Thyroid gland (tissue), 4 donors: ENCODE data around the gene INPP4A. TPM values are rescaled to one million over a fixed set of nuclear protein-coding genes. Genes with fewer than 3 reads are reported as not detected.

Experiments used
- DNase-seq, 2 donors: peaks; one replicate each; pipeline ENCODE4 v3.0.0-alpha.2; 2019
- H3K27ac ChIP-seq, 3 donors: fragments of 200-600 bp; sonication (generic); 1 replicate in 2 of 3; 2 replicates in 1 of 3; pipeline ENCODE4 v1.5.1; 2016 to 2019; ENCODE audit warnings: mild to moderate bottlenecking in 1 of 3, moderate library complexity in 1 of 3
- H3K27me3 ChIP-seq: fragments of 200-600 bp; sonication (generic); one replicate; pipeline ENCODE4 v1.5.1; 2019
- H3K36me3 ChIP-seq, 2 donors: fragments of 200-600 bp; sonication (generic); one replicate each; pipeline ENCODE4 v1.5.1; 2016 to 2019
- H3K4me1 ChIP-seq, 2 donors: fragments of 200-600 bp; sonication (generic); one replicate each; pipeline ENCODE4 v1.5.1; 2017 to 2019
- H3K4me3 ChIP-seq, 3 donors: fragments of 200-600 bp; sonication (generic); replicated peaks in 1 of 3; 1 replicate in 2 of 3; 2 replicates in 1 of 3; pipeline ENCODE4 v1.5.1; 2016; ENCODE audit warnings: mild to moderate bottlenecking in 1 of 3
- H3K9me3 ChIP-seq: fragments of 200-600 bp; sonication (generic); one replicate; pipeline ENCODE4 v1.5.1; 2017
- CTCF ChIP-seq, 6 experiments: fragments of 200-600 bp in 3 of 6; fragments of 450-650 bp in 3 of 6; sonication (generic) in 3 of 6; IDR thresholded peaks; one replicate each; pipeline ENCODE4 v1.5.1; 2016 to 2019; ENCODE audit warnings: antibody characterized with exemption in 6 of 6, mild to moderate bottlenecking in 2 of 6, inconsistent platforms in 1 of 6, moderate library complexity in 1 of 6
- POLR2A ChIP-seq, 2 donors: fragments of 450-650 bp; IDR thresholded peaks; one replicate each; pipeline ENCODE4 v1.6.1; 2017; ENCODE audit warnings: antibody characterized with exemption in 2 of 2, mild to moderate bottlenecking in 2 of 2, moderate library complexity in 1 of 2
- WGBS, 2 donors: methylation state at CpG; one replicate each; pipeline ENCODE4 v1.1.5; 2017; 5-methylcytosine and 5-hydroxymethylcytosine counted together
- intact Hi-C: fragments of 100-400 bp; cut with DNase I; formaldehyde crosslinking; loops from one replicate; pipeline ENCODE4 v1.15.1; 2023
- total RNA-seq, 4 donors: library from RNA; depleted of rRNA; stranded (reverse); fragments of >200 nt; gene quantifications; one replicate each; pipeline ENCODE4 v1.2.3, GENCODE V29; 2016

INPP4A gene
- total RNA-seq, 4 donors from 2014 or later, result 18.9 to 24.9 (median 23.8) TPM

- 91 to 99% methylated on average over 4 of the region's 4 CpGs for WGBS, 2 donors
- H3K36me3 ChIP-seq, result no peaks in the 10 kb centered on the region
- H3K4me1 ChIP-seq, result peaks cover 8 to 29% of the 10 kb centered on the region in 2 donors
- no peaks in the 10 kb centered on the region for H3K9me3 ChIP-seq
- H3K27me3 ChIP-seq, result no peaks in the 10 kb centered on the region
- no peak for TF ChIP-seq POLR2A (IDR thresholded peaks at IDR 0.05)
- TF ChIP-seq CTCF (IDR thresholded peaks at IDR 0.05), result no peak
- no peak overlapping the region for H3K27ac ChIP-seq
- intact Hi-C loops, result no loop called here
- no peak for DNase-seq
- H3K4me3 ChIP-seq, result no peak overlapping the region
These were observed 34.2 kb downstream of the INPP4A start for GRCh38 chr2:98478907-98479306.

GRCh38 chr2:98479371-98479770 lies 34.7 kb downstream of the INPP4A start:
- TF ChIP-seq POLR2A (IDR thresholded peaks at IDR 0.05), result no peak
- no peak for TF ChIP-seq CTCF (IDR thresholded peaks at IDR 0.05)
- Histone ChIP-seq H3K36me3 (no peaks in the 10 kb centered on the region), H3K4me3 (no peak overlapping the region), H3K27ac (no peak overlapping the region), H3K9me3 (no peaks in the 10 kb centered on the region), H3K27me3 (no peaks in the 10 kb centered on the region), H3K4me1 (peaks cover 8 to 25% of the 10 kb centered on the region in 2 donors)
- intact Hi-C loops, result no loop called here
- 79 to 81% methylated on average over 4 of the region's 4 CpGs for WGBS, 2 donors
- no peak for DNase-seq

- H3K27me3 ChIP-seq, result no peaks in the 10 kb centered on the region
- 55 to 89% methylated on average over 2 to 4 of the region's 4 CpGs for WGBS, 2 donors
- intact Hi-C loops, result no loop called here
- no peak for TF ChIP-seq POLR2A (IDR thresholded peaks at IDR 0.05)
- no peak for TF ChIP-seq CTCF (IDR thresholded peaks at IDR 0.05)
- peak; percentile 63 to 66 for DNase-seq
- H3K36me3 ChIP-seq, result no peaks in the 10 kb centered on the region
- H3K9me3 ChIP-seq, result no peaks in the 10 kb centered on the region
- no peak overlapping the region for H3K27ac ChIP-seq
- H3K4me3 ChIP-seq, result no peak overlapping the region
- peaks cover 8 to 20% of the 10 kb centered on the region in 2 donors for H3K4me1 ChIP-seq
These were observed 35.4 kb downstream of the INPP4A start for GRCh38 chr2:98479959-98480524.

- no peak for TF ChIP-seq CTCF (IDR thresholded peaks at IDR 0.05)
- no peak for TF ChIP-seq POLR2A (IDR thresholded peaks at IDR 0.05)
- H3K36me3 ChIP-seq, result no peaks in the 10 kb centered on the region
- no peaks in the 10 kb centered on the region for H3K27me3 ChIP-seq
- 82 to 100% methylated on average over 1 to 4 of the region's 9 CpGs for WGBS, 2 donors
- intact Hi-C loops, result no loop called here
- peaks cover 8 to 20% of the 10 kb centered on the region in 2 donors for H3K4me1 ChIP-seq
- DNase-seq, result no peak
- H3K27ac ChIP-seq, result no peak overlapping the region
- H3K4me3 ChIP-seq, result no peak overlapping the region
- H3K9me3 ChIP-seq, result no peaks in the 10 kb centered on the region
These were observed 35.9 kb downstream of the INPP4A start for GRCh38 chr2:98480598-98480997.

GRCh38 chr2:98482362-98482761 lies 37.7 kb downstream of the INPP4A start:
- Histone ChIP-seq H3K4me1 (peaks cover 8 to 23% of the 10 kb centered on the region in 2 donors), H3K4me3 (no peak overlapping the region), H3K27me3 (no peaks in the 10 kb centered on the region), H3K9me3 (no peaks in the 10 kb centered on the region), H3K27ac (no peak overlapping the region), H3K36me3 (no peaks in the 10 kb centered on the region)
- intact Hi-C loops, result no loop called here
- WGBS, 2 donors, result 81 to 89% methylated on average over 2 of the region's 2 CpGs
- no peak for DNase-seq
- TF ChIP-seq POLR2A (IDR thresholded peaks at IDR 0.05), result no peak
- no peak for TF ChIP-seq CTCF (IDR thresholded peaks at IDR 0.05)
